Inflammatory macrophage treated with lipopolysaccharide for 4 hours (primary cell): Measurements from ENCODE around the gene EXOC6.
A peak's percentile ranks its signal among the peaks of the same experiment; 100 is the strongest.

Experiments used
- DNase-seq: peaks from one replicate; pipeline ENCODE4 v3.0.0-alpha.2; 2020

The EXOC6 gene

GRCh38 chr10:93067443-93068365 is 219.4 kb downstream of the EXOC6 start:
- no peak for DNase-seq

DNA sequence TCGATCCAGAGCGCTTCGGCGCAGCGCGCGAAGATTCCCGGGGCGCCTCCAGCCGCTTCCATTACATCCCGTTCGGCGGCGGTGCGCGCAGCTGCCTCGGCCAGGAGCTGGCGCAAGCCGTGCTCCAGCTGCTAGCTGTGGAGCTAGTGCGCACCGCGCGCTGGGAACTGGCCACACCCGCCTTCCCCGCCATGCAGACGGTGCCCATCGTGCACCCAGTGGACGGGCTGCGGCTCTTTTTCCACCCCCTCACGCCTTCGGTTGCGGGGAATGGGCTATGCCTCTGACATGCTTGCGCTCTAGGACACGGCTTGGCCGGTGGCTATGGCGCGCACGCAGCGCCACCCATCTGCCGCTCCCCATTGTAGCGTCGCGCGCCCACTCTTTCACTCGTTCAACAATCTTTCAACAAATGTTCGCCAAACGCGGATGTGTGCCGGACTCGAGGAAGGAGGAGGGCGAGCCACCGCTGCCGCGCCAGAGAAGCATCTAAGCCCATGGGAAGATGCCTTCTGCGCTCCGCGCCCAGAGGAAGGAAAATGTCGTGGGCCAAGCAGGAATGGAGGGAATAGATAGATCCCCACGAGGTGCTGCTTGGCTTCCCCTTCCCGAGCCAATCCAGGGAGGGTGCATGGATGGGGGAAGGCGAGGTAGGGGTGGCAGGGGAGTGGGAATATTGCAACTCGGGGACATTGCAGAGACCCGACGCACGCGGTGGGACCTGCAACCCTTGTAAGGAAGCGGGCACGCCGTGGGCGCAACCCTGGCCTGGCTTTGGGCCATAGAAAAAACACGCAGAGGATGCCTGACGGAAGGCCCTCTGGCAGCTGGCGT is 220.3 kb downstream of the EXOC6 start:
- DNase-seq: no peak

DNA sequence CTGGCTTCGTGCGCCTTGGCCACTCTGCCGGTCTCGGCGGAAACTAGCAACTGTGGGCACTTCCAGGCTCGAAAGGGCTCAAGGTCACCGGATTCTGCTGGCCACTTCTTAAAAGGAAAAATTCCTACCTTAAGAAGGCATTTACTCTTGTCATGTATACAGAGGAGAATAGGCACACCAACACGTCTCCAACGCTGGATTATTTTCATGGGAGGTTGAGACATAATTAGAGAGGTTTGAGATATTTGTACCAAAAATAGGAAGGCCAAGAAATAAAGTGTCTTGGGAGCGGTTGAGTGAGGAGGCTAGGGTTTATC is 220.9 kb downstream of the EXOC6 start:
- no peak for DNase-seq

DNA sequence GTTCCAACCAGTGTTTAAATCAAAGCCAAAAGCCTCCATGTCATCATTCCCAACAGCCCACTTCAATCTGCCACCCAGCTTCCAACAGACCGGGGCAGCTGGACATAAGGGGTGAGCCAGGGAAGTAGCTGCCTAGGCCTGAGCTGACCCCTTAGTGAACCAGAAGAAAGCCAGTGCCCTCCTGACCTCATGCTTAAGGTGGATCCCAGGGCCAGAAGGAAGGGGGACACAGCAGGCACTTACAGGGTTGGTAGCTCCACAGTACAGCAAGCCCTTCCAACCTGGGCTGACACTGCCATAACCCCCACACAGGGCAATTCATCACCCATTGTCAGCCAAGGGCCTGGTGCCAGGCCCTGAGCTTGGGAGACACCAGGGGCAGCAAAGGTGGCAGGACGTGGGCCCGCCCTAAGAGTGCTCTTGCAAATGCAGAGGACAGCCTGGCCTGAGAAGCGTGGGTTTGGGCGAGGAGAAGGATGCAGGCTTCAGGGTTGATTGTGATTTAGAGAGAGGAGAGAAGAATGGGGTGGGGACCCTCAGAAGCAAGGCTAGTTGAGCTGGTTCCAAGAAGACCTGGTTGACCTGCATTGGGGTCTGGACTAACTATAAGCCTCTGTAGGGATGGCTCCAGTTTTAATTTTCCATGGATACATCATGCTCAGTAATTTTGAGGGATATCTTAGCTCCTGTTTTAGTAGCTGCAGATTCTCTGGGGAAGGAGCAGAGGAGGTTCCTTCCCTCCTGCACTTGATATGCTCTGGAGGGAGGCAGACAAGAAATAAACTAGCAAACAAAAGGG is 222.3 kb downstream of the EXOC6 start:
- no peak for DNase-seq

DNA sequence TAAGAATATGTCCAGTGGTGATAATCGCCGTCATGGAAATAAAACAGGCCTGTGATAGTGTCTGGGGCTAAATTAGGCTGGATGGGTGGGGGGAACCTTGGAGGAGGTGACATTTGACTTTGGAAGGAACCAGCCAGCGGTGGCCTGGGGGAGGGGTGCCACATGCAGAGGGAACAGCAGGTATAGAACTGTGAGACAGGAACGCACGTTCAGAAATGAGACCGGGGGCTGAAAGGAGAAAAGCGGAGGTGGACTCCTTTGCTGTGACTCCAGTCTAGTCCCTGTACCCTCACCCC is 222.8 kb downstream of the EXOC6 start:
- no peak for DNase-seq

DNA sequence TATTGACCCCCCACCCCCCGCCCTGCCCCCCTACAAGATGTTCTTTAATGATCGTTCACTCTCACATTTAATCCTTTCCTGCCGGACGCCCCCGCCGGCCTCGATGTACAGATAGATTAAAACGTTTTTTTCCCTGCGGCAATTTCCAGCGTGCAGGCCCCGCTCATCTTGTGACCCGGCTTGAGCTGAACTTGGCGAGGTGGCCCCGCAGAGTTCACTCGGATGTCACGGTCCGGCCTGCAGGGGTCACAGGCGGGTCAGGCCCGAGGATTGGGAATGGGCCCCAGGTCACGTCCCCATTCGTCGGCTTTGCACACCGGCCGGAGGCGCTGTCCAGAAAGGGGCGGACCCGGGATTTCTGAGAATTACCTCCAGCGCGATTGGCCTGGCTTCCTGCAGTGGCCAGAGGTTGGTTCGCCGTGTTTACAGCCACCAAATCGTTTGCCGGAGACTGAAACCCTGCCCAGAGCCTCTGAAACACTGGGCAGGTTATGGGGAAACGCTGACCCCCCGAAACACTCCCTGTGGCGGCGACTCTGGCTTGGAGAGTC is 223.4 kb downstream of the EXOC6 start:
- DNase-seq: no peak

GRCh38 chr10:93072225-93072712 is 223.9 kb downstream of the EXOC6 start:
- no peak for DNase-seq

DNA sequence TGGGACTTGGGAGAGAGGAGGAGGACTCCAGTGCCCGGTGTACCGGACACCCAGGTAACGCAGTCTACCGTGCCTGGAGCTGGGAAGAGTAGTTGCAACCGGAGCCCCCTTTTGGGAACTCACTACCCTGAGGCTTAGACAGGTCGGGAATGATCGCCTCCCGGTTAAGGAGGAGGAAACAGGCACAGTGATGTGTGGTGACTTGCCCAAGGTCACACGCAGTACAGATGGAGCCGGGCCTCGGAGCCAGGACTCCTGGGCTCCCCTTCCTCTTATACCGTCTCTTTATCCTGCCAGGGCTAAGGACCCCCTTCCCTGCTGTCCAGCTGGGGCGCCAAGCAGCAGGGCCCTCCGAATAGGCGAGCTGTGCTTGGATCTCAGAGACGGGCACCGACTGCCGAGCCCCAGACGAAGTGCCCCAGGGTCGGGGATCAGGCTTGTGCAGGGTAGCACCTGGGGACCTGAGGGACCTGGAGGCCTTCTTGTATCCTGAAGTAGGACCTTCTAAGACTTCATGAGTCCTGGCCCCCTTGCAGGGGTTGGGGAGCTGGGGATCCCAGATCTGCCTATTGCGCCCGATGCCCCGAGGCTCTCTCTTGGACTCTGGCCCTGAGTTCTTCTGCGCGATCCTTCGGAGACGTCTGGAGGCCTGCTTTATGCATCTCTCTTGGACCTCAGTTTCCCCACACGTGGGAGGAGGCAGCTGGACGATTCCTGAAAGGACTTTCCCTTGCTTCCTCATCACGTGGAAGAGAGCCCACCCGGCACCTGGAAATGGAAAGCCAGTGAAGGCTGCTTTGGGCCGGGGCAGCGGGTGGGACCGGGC is 224.6 kb downstream of the EXOC6 start:
- no peak for DNase-seq

DNA sequence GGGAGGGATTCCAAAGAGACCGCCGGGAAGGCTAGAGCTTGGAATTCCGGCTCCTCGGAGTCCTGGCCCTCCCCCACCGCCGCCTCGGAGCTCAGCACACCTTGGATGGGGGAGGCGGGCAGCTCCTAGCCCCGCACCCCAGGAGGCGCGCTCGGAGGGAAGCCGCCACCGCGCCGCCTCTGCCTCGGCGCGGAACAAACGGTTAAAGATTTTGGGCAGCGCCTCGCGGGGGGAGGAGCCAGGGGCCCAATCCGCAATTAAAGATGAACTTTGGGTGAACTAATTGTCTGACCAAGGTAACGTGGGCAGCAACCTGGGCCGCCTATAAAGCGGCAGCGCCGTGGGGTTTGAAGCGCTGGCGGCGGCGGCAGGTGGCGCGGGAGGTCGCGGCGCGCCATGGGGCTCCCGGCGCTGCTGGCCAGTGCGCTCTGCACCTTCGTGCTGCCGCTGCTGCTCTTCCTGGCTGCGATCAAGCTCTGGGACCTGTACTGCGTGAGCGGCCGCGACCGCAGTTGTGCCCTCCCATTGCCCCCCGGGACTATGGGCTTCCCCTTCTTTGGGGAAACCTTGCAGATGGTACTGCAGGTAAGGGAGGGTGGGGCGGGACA is 225.3 kb downstream of the EXOC6 start, which contains the start of gene CYP26A1:
CYP26A1 (plus strand) TSS at position 355 of the 608 bp plus-strand sequence; CDS start at position 397, 42 bp downstream.
- DNase-seq: no peak

GRCh38 chr10:93074147-93074596 is 225.9 kb downstream of the EXOC6 start:
- no peak for DNase-seq

- DNase-seq: no peak
These were observed 226.5 kb downstream of the EXOC6 start for GRCh38 chr10:93074597-93075368.

DNA sequence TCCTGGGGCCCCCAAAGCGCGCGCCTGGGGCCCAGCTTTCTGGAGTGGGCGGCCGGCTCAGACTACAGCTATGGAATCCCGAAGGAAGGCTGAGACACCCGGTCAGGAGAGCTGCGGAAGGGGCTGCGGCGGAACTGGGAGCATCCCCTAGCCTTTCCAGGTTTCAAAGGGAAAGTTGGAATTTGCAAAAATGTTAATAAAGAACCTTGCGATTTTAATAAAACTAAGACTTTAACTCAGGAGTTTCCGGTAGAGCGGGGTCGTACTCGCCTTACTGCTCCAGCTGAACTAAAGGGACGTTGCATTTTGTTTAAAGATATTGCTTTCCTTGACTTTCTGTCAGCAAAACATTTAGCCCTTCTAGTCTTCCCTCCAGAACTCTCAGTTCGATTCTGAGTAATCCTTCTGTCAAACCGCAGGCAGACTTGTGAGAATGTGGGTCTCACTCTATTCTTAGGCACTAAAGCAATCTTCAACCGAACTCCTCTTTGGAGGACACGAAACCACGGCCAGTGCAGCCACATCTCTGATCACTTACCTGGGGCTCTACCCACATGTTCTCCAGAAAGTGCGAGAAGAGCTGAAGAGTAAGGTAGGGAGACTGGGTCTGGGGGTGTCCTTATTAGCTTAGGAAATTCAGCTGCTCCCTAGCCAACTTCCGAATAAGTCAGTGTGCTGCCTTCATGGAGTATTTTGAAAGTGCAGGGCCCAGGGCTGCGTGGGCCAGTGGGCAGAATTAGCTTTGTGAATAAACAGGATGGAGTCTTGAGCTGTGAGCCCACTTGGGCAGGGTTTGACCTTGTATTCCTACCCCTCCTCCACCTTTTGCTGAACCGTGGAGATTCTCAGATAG is 227.3 kb downstream of the EXOC6 start:
- DNase-seq: no peak

DNA sequence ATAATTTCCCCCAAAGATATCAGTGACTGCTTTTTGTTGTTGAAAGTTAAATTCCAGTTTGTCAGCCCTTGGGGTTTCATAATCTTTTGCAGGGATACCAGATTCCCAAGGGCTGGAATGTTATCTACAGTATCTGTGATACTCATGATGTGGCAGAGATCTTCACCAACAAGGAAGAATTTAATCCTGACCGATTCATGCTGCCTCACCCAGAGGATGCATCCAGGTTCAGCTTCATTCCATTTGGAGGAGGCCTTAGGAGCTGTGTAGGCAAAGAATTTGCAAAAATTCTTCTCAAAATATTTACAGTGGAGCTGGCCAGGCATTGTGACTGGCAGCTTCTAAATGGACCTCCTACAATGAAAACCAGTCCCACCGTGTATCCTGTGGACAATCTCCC is 228.6 kb downstream of the EXOC6 start:
- DNase-seq: no peak

GRCh38 chr10:93077860-93078337 is 229.6 kb downstream of the EXOC6 start:
- DNase-seq: no peak

GRCh38 chr10:93079663-93080349 is 231.5 kb downstream of the EXOC6 start:
- DNase-seq: no peak

GRCh38 chr10:93080350-93081046 is 232.2 kb downstream of the EXOC6 start:
- DNase-seq: peak; percentile 44

DNA sequence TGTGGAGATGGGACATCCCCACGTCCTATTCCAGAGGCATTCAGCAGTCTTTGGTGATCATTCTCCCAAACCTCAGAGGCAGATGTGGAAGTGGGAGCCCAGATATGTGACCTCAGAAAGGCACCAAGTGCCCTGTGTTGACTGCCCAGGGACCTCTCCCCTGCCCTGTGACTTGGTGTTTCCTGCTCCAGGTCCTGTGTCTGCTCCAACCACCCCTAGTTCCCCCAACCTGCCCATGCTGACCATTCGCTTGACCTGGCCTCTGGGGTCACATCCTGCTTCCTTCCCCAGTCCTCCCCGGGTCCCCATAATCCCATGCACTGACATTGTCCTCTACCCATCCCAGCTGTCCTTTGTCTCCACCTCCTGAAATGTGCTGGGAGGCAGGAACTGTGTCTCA is 233.0 kb downstream of the EXOC6 start:
- DNase-seq: no peak

DNA sequence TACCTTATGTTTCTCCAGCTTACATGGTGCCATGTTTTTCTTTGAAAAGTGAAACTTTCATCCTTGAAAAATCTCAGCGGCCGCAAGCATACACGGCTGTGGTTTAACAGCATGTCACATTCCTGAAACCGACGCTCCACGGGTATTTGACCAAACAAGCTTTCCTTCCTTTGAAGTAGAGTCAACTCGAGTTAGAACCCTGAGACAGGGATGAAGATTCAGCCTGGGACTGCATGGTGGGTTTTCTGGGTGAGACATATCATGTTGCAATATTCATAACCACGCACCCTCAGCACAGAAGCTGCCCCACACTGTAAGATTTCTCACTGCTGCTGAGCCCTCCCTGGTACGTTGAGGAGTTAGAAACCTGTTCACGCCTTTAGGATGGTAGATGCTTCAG is 233.5 kb downstream of the EXOC6 start:
- no peak for DNase-seq
